Neural cell (in vitro differentiated cells): Measurements from ENCODE around the gene MTCL1.

ENCODE experiments used
- CTCF ChIP-seq: fragments of 450-650 bp; IDR thresholded peaks from 2 replicates; pipeline ENCODE4 v1.5.1; 2014; ENCODE audit warnings: antibody characterized with exemption, mild to moderate bottlenecking, moderate library complexity; ENCODE audit not compliant: poor library complexity, severe bottlenecking
- EZH2 ChIP-seq: fragments of 200-600, 300-800 bp; shearing (Covaris generic), sonication (generic); IDR thresholded peaks from 2 replicates; pipeline ENCODE4 v1.6.1; 2014; ENCODE audit warnings: antibody characterized with exemption, low read length, borderline replicate concordance, mild to moderate bottlenecking; ENCODE audit not compliant: insufficient read depth, poor library complexity, severe bottlenecking

- TF ChIP-seq CTCF (no peak), EZH2 (no peak)
Observed at GRCh38 chr18:8701546-8702118, 3.7 kb upstream of the MTCL1 start.
